Subcutaneous adipose tissue (tissue), 4 donors: ENCODE measurements around the gene DHX34. TPM values are rescaled to one million over a fixed set of nuclear protein-coding genes. Genes with fewer than 3 reads are reported as not detected.

Experiments used
- CTCF ChIP-seq: fragments of 450-650 bp; IDR thresholded peaks from one replicate; pipeline ENCODE4 v1.5.1; 2016; ENCODE audit warnings: low read depth, mild to moderate bottlenecking, control low read depth, antibody characterized with exemption, moderate library complexity
- total RNA-seq, 4 donors: library from RNA; depleted of rRNA; stranded (reverse); fragments of >200 nt; gene quantifications; one replicate each; pipeline ENCODE4 v1.1.0, GENCODE V29; 2016

Gene DHX34
- total RNA-seq, 4 donors from 2014 or later: 7.3 to 8.2 (median 8.1) TPM

GRCh38 chr19:47362321-47362720 lies 13.2 kb downstream of the DHX34 start:
- TF ChIP-seq CTCF: no peak

- TF ChIP-seq CTCF: no peak
Observed at GRCh38 chr19:47363758-47364531, 14.8 kb downstream of the DHX34 start.

GRCh38 chr19:47370045-47370611 lies 21.0 kb downstream of the DHX34 start:
- no peak for TF ChIP-seq CTCF

GRCh38 chr19:47371261-47371660 lies 22.1 kb downstream of the DHX34 start:
- TF ChIP-seq CTCF: no peak

- no peak for TF ChIP-seq CTCF
Observed at GRCh38 chr19:47372603-47373002, 23.5 kb downstream of the DHX34 start.

- no peak for TF ChIP-seq CTCF
Observed at GRCh38 chr19:47373246-47374240, 24.4 kb downstream of the DHX34 start.
